Stomach (tissue), 4 donors: ENCODE results near the gene SGMS2.

ENCODE experiments used
- EP300 ChIP-seq: sonication (generic); formaldehyde crosslinking; IDR thresholded peaks from one replicate; pipeline ENCODE4 v1.6.1; 2017; ENCODE audit warnings: antibody characterized with exemption
- POLR2AphosphoS5 ChIP-seq, 3 donors: sonication (generic); formaldehyde crosslinking; IDR thresholded peaks; one replicate each; pipeline ENCODE4 v1.6.1; 2016; ENCODE audit warnings: antibody characterized with exemption in 3 of 3
- TF ChIP-seq, protein P1 (sequence below), 7 experiments: fragments of 450-650 bp in 4 of 7; fragments of 200-600 bp in 3 of 7; sonication (generic) in 3 of 7; IDR thresholded peaks; one replicate each; pipeline ENCODE4 v1.5.1; 2016 to 2019; ENCODE audit warnings: antibody characterized with exemption in 7 of 7, control low read depth in 2 of 7, mild to moderate bottlenecking in 1 of 7

DNA sequence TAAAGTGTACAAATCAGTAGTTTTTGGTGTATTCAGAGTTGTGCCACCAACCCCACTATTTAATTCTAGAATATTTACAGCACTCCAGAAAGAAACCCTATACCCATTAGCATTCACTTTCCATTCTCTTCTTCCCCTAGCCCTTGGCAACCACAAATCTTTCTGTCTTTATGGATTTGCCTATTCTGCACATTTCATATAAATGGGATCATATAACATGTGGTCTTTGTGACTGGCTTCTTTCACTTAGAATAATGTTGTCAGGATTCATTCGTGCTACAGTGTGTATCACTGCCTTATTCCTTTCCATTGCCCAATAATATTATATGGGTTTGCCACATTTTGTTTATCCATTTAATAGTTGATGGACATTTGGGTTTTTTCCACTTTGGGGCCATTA is 32.2 kb downstream of the SGMS2 start:
- TF ChIP-seq EP300 (no peak), POLR2AphosphoS5 (IDR thresholded peaks at IDR 0.05) (no peak)
- TF ChIP-seq, protein P1, sequence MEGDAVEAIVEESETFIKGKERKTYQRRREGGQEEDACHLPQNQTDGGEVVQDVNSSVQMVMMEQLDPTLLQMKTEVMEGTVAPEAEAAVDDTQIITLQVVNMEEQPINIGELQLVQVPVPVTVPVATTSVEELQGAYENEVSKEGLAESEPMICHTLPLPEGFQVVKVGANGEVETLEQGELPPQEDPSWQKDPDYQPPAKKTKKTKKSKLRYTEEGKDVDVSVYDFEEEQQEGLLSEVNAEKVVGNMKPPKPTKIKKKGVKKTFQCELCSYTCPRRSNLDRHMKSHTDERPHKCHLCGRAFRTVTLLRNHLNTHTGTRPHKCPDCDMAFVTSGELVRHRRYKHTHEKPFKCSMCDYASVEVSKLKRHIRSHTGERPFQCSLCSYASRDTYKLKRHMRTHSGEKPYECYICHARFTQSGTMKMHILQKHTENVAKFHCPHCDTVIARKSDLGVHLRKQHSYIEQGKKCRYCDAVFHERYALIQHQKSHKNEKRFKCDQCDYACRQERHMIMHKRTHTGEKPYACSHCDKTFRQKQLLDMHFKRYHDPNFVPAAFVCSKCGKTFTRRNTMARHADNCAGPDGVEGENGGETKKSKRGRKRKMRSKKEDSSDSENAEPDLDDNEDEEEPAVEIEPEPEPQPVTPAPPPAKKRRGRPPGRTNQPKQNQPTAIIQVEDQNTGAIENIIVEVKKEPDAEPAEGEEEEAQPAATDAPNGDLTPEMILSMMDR (IDR thresholded peaks at IDR 0.05) = no peak
